DND-41 (cell line): Measurements from ENCODE around the gene SH3BP5.

ENCODE experiments used
- ATAC-seq: fragments of 200-7000 bp; cut with Tn5 transposase; 3 replicates; pipeline ENCODE4 v1.9.1; 2021; ENCODE audit warnings: low read depth; ENCODE audit not compliant: insufficient read depth
- DNase-seq: peaks from one replicate; pipeline ENCODE4 v3.0.0-alpha.2; 2020
- H2AFZ ChIP-seq: 2 replicates; pipeline ENCODE4 v1.6.0; 2012; ENCODE audit warnings: low read depth, low read length
- H3K27ac ChIP-seq: 2 replicates; pipeline ENCODE4 v1.5.1; 2012; ENCODE audit warnings: low read length, inconsistent platforms
- H3K27me3 ChIP-seq: fragments of 200-600 bp; sonication (generic); 2 replicates; pipeline ENCODE4 v1.6.0; 2012; ENCODE audit warnings: low read length, mild to moderate bottlenecking, inconsistent platforms; ENCODE audit not compliant: insufficient read depth, poor library complexity
- H3K36me3 ChIP-seq: 2 replicates; pipeline ENCODE4 v1.5.1; 2012; ENCODE audit warnings: low read length, inconsistent platforms; ENCODE audit not compliant: insufficient read depth
- H3K4me1 ChIP-seq: 2 replicates; pipeline ENCODE4 v1.5.1; 2012; ENCODE audit warnings: mild to moderate bottlenecking, low read length; ENCODE audit not compliant: insufficient read depth
- H3K4me2 ChIP-seq: 2 replicates; pipeline ENCODE4 v1.6.0; 2012; ENCODE audit warnings: mild to moderate bottlenecking, moderate library complexity, low read length, inconsistent platforms; ENCODE audit not compliant: insufficient read depth
- H3K4me3 ChIP-seq, 2 experiments: fragments of 200-600 bp in 1 of 2; shearing (Covaris generic) in 1 of 2; 2 replicates each; pipeline ENCODE4 v1.5.1; 2012 to 2016; ENCODE audit warnings: inconsistent platforms in 2 of 2, low read length in 2 of 2, mild to moderate bottlenecking in 2 of 2, low read depth in 1 of 2, moderate library complexity in 1 of 2
- H3K79me2 ChIP-seq: 2 replicates; pipeline ENCODE4 v1.6.0; 2012; ENCODE audit warnings: low read length, inconsistent platforms; ENCODE audit not compliant: insufficient read depth
- H3K9ac ChIP-seq: 2 replicates; pipeline ENCODE4 v1.6.0; 2012; ENCODE audit warnings: low read depth, mild to moderate bottlenecking, inconsistent platforms, low read length, moderate library complexity
- H3K9me3 ChIP-seq: 2 replicates; pipeline ENCODE4 v1.5.1; 2012; ENCODE audit warnings: low read length, moderate library complexity, mild to moderate bottlenecking, inconsistent platforms; ENCODE audit not compliant: insufficient read depth, severe bottlenecking
- H4K20me1 ChIP-seq: 2 replicates; pipeline ENCODE4 v1.6.0; 2012; ENCODE audit warnings: low read length; ENCODE audit not compliant: insufficient read depth
- EZH2 ChIP-seq: IDR thresholded peaks from 3 replicates; pipeline ENCODE4 v1.6.1; 2012; ENCODE audit warnings: borderline replicate concordance, low read depth, mild to moderate bottlenecking, moderate library complexity, low read length, inconsistent platforms; ENCODE audit not compliant: severe bottlenecking
- TF ChIP-seq, protein P1 (sequence below): IDR thresholded peaks from 2 replicates; pipeline ENCODE4 v1.5.1; 2012; ENCODE audit warnings: borderline replicate concordance, low read length, moderate library complexity, mild to moderate bottlenecking; ENCODE audit not compliant: poor library complexity, severe bottlenecking; ENCODE audit errors: extremely low read depth

The SH3BP5 gene

DNA sequence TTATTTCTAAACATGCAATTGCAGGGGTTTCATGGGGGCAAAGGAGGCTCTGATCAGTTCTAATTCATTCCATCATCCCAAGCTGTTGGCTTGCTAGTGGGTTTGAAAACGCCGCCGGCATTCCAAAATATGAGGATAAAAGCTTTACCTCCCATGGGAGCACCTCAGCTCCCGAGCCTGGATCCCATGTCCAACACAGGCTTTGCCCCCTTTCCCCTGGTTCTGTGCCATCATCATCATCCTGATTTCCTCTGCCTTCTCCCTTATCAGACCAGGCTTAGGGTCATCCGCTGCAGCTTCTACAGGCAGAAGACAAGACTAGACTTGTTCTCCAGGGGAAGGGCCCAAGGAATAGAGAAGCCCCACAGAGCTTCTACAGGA, 25.4 kb downstream of the SH3BP5 start:
- no peaks in the 10 kb centered on the region for H3K27me3 ChIP-seq
- H3K79me2 ChIP-seq = peaks cover 37% of the 10 kb centered on the region
- peaks cover 23% of the 10 kb centered on the region for H3K36me3 ChIP-seq
- no peak for TF ChIP-seq EZH2
- TF ChIP-seq, protein P1, sequence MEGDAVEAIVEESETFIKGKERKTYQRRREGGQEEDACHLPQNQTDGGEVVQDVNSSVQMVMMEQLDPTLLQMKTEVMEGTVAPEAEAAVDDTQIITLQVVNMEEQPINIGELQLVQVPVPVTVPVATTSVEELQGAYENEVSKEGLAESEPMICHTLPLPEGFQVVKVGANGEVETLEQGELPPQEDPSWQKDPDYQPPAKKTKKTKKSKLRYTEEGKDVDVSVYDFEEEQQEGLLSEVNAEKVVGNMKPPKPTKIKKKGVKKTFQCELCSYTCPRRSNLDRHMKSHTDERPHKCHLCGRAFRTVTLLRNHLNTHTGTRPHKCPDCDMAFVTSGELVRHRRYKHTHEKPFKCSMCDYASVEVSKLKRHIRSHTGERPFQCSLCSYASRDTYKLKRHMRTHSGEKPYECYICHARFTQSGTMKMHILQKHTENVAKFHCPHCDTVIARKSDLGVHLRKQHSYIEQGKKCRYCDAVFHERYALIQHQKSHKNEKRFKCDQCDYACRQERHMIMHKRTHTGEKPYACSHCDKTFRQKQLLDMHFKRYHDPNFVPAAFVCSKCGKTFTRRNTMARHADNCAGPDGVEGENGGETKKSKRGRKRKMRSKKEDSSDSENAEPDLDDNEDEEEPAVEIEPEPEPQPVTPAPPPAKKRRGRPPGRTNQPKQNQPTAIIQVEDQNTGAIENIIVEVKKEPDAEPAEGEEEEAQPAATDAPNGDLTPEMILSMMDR = no peak
- H2AFZ ChIP-seq = no peak overlapping the region
- no peak overlapping the region for H3K9ac ChIP-seq
- no peaks in the 10 kb centered on the region for H3K4me1 ChIP-seq
- DNase-seq = no peak
- H4K20me1 ChIP-seq = no peaks in the 10 kb centered on the region
- no peak overlapping the region for H3K27ac ChIP-seq
- no peaks in the 10 kb centered on the region for H3K9me3 ChIP-seq
- no peak overlapping the region for H3K4me3 ChIP-seq
- no peak for ATAC-seq
- H3K4me2 ChIP-seq = no peak overlapping the region

DNA sequence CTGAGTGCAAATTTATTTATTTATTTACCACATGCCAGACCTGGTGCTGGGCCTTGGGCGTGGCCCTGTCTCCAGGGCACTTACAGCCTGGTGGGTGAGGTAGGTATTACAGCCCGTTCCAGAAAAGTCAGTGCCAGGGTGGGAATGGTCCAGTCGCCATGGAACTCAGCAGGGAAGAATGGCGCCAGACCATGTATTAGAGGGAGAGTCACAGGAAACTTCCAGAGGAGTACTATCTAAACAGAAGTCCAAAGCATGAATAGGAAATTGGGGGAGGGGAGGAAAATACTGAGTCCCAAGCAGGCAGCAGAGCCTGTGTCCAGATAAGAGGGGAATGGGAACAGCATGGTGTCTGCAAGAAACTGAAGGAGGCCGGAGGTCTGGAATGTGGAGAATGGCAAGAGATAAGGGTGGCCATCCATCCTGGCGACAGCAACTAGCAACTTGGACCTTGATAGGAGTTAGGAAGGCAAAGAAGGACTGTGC, 27.0 kb downstream of the SH3BP5 start:
- Histone ChIP-seq H3K4me2 (no peak overlapping the region), H3K79me2 (peaks cover 35% of the 10 kb centered on the region)

DNA sequence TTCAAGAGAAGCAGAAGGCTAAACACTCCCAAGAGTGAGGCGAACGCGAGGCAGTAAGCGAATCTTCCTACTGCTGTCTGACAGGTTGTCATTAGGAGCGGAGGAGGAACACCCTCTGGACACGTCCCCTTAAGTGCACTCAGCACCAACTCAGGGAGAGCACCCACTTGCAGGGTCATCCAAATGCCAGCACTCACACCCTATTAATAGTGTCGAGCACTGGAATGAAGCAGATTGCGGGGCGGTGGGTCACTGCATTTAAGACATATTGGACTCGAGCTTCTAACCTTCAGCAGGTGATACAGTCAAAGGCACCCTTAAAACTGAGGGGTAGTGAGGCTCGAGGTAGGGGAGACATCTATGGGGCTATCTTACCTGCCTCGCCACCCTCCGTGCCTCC, 28.7 kb downstream of the SH3BP5 start:
- H3K36me3 ChIP-seq = peaks cover 33% of the 10 kb centered on the region
- no peaks in the 10 kb centered on the region for H3K27me3 ChIP-seq
- H2AFZ ChIP-seq = no peak overlapping the region
- H3K4me2 ChIP-seq = no peak overlapping the region
- no peak overlapping the region for H3K4me3 ChIP-seq
- DNase-seq (no peak), ATAC-seq (no peak)
- no peak overlapping the region for H3K27ac ChIP-seq
- no peak overlapping the region for H3K9ac ChIP-seq
- peaks cover 17% of the 10 kb centered on the region for H3K4me1 ChIP-seq
- H4K20me1 ChIP-seq = no peaks in the 10 kb centered on the region
- H3K79me2 ChIP-seq = peaks cover 31% of the 10 kb centered on the region
- no peak for TF ChIP-seq EZH2
- TF ChIP-seq, protein P1 = no peak
- H3K9me3 ChIP-seq = no peaks in the 10 kb centered on the region

More for the DNA sequence above, 27.0 kb downstream of the SH3BP5 start:
- 0 out of 3 replicates have a peak, but pooled peaks have one; percentile 22 for ATAC-seq
- TF ChIP-seq, protein P1 = peak; percentile 46
- TF ChIP-seq EZH2 = no peak
- H3K27me3 ChIP-seq = no peaks in the 10 kb centered on the region
- H3K4me1 ChIP-seq = peaks cover 8% of the 10 kb centered on the region
- peaks cover 28% of the 10 kb centered on the region for H3K36me3 ChIP-seq
- H2AFZ ChIP-seq = no peak overlapping the region
- no peak overlapping the region for H3K9ac ChIP-seq
- H3K27ac ChIP-seq = peak overlapping the region; percentile 17; the same call in 1 of the 2 replicates
- H4K20me1 ChIP-seq = no peaks in the 10 kb centered on the region
- H3K9me3 ChIP-seq = no peaks in the 10 kb centered on the region
- DNase-seq = no peak
- H3K4me3 ChIP-seq = no peak overlapping the region
